Measurements from ENCODE around the gene VAV1. TPM values are rescaled to one million over a fixed set of nuclear protein-coding genes. Genes with fewer than 3 reads are reported as not detected.

VAV1 gene
- total and polyA plus RNA-seq, 9 of the 15 experiments (the other 6 are each of a cell fraction or from before 2014, with no cell fraction given), result 0.46 to 20.1 (median 11.1) TPM

DNA sequence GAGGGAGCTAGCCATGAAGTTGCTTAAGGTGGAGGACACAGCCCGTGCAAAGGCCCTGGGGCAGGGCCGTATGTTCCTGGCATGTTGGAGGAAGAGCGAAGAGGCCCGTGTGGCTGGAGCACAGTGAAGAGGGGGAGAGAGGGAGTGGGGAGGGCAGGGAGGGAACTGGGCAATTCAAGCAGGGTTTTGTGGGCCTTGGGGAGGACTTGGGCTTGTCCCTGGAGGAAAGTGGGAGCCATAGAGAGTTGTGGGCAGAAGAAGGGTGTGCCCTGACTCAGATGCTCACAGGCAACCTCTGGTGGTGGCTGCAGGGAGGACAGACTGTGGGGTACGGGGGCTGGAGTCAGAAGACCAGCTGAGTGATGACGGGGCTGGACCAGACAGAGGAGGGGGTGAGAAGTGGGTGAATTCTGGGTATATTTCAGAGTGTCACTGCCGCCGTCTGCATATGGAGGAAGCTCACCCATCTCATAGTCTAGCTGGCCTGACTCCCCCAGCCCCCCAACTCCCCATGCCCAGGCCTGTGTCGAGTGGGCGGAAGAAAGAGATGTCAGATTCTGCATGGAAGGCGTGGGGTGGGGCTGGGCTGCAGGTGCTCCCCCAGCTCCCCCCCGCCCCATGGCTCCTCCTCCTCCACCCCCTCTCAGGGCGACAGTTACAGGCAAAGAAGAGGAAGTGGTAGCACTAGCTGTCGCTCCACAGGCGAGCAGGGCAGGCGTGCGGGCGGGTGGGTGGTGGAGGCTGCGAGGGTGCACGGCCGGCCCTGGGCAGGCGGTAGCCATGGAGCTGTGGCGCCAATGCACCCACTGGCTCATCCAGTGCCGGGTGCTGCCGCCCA is at the start of gene VAV1 (continued):
- TF ChIP-seq ZNF280A (IDR thresholded peaks at IDR 0.05; ENCODE audit: low read depth, partially characterized antibody), result no peak
- no peak for TF ChIP-seq NR3C1 (CRISPR knock-in tag; IDR thresholded peaks at IDR 0.05)
- no peak for TF ChIP-seq MCM5 (IDR thresholded peaks at IDR 0.05; ENCODE audit: low read depth)
- no peak for TF ChIP-seq HINFP (tag; conservative IDR thresholded peaks at IDR 0.05; ENCODE audit: low read depth)
- TF ChIP-seq NRF1 (conservative IDR thresholded peaks at IDR 0.05 in 1 of 2, IDR thresholded peaks at IDR 0.05 in 1 of 2), result no peak
- TF ChIP-seq DMBX1 (CRISPR knock-in tag; IDR thresholded peaks at IDR 0.05; ENCODE audit: borderline replicate concordance), result no peak
- no peak for TF ChIP-seq STAT5A (IDR thresholded peaks at IDR 0.05; ENCODE audit: borderline replicate concordance, low read length)
- no peak for TF ChIP-seq CCNT2 (IDR thresholded peaks at IDR 0.05; ENCODE audit: borderline replicate concordance, extremely low read depth, insufficient read length, low read depth, low read length)
- no peak for TF ChIP-seq PRDM10 (IDR thresholded peaks at IDR 0.05; ENCODE audit: partially characterized antibody)
- no peak for TF ChIP-seq CC2D1A (IDR thresholded peaks at IDR 0.05)
- TF ChIP-seq ZNF217 (CRISPR knock-in tag; IDR thresholded peaks at IDR 0.05), result no peak
- no peak for TF ChIP-seq CEBPB (tag; IDR thresholded peaks at IDR 0.05)
- no peak for TF ChIP-seq CBX2 (IDR thresholded peaks at IDR 0.05; ENCODE audit: insufficient read depth, low read length, poor library complexity, severe bottlenecking)
- TF ChIP-seq ESRRB (CRISPR knock-in tag; IDR thresholded peaks at IDR 0.05; ENCODE audit: borderline replicate concordance), result no peak
- no peak for TF ChIP-seq FOXK1 (CRISPR knock-in tag; IDR thresholded peaks at IDR 0.05; ENCODE audit: borderline replicate concordance)
- no peak for TF ChIP-seq NFRKB (IDR thresholded peaks at IDR 0.05; ENCODE audit: low read depth)
- TF ChIP-seq HSF4 (CRISPR knock-in tag; IDR thresholded peaks at IDR 0.05; ENCODE audit: borderline replicate concordance), result no peak
- TF ChIP-seq, protein P1, sequence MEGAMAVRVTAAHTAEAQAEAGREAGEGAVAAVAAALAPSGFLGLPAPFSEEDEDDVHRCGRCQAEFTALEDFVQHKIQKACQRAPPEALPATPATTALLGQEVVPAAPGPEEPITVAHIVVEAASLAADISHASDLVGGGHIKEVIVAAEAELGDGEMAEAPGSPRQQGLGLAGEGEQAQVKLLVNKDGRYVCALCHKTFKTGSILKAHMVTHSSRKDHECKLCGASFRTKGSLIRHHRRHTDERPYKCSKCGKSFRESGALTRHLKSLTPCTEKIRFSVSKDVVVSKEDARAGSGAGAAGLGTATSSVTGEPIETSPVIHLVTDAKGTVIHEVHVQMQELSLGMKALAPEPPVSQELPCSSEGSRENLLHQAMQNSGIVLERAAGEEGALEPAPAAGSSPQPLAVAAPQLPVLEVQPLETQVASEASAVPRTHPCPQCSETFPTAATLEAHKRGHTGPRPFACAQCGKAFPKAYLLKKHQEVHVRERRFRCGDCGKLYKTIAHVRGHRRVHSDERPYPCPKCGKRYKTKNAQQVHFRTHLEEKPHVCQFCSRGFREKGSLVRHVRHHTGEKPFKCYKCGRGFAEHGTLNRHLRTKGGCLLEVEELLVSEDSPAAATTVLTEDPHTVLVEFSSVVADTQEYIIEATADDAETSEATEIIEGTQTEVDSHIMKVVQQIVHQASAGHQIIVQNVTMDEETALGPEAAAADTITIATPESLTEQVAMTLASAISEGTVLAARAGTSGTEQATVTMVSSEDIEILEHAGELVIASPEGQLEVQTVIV (CRISPR knock-in tag; IDR thresholded peaks at IDR 0.05; ENCODE audit: borderline replicate concordance), result no peak

Data from K562 (cell line).